Neural crest cell (in vitro differentiated cells): ENCODE measurements around the gene GNG8. TPM values are rescaled to one million over a fixed set of nuclear protein-coding genes. Genes with fewer than 3 reads are reported as not detected.
A peak's percentile ranks its signal among the peaks of the same experiment; 100 is the strongest.

Experiments
- DNase-seq: peaks from one replicate; pipeline ENCODE4 v3.0.0; 2021; ENCODE audit warnings: low read depth, mixed read lengths, low spot score
- H3K27ac Mint-ChIP-seq: one replicate; pipeline ENCODE4 v1.8.0; 2021; ENCODE audit warnings: mild to moderate bottlenecking, mixed read lengths; ENCODE audit not compliant: unreplicated experiment
- H3K27me3 Mint-ChIP-seq: 2 replicates; pipeline ENCODE4 v1.8.0; 2021; ENCODE audit warnings: low read depth, mild to moderate bottlenecking, mixed read lengths
- H3K36me3 Mint-ChIP-seq: 2 replicates; pipeline ENCODE4 v1.8.0; 2021; ENCODE audit warnings: low read depth, mild to moderate bottlenecking, mixed read lengths
- H3K4me1 Mint-ChIP-seq: 2 replicates; pipeline ENCODE4 v1.8.0; 2021; ENCODE audit warnings: mixed read lengths
- H3K4me3 Mint-ChIP-seq: one replicate; pipeline ENCODE4 v1.8.0; 2021; ENCODE audit warnings: mild to moderate bottlenecking, mixed read lengths
- H3K9me3 Mint-ChIP-seq: 2 replicates; pipeline ENCODE4 v1.8.0; 2021; ENCODE audit warnings: mixed read lengths
- CTCF ChIP-seq: fragments of 200-600 bp; sonication (generic); conservative IDR thresholded peaks from 2 replicates; pipeline ENCODE4 v1.5.0; 2021; ENCODE audit warnings: antibody characterized with exemption, mild to moderate bottlenecking
- total RNA-seq: library from RNA; stranded (reverse); gene quantifications from 2 replicates; pipeline ENCODE4 v1.2.1, GENCODE V29; 2021

GNG8 gene
- total RNA-seq, 1 donor from 2014 or later, result not detected

- H3K27me3 Mint-ChIP-seq, result no peaks in the 10 kb centered on the region
- TF ChIP-seq CTCF, result no peak
- H3K27ac Mint-ChIP-seq, result no peak overlapping the region
- DNase-seq, result no peak
- H3K36me3 Mint-ChIP-seq, result peaks cover 9% of the 10 kb centered on the region
- peaks cover 22% of the 10 kb centered on the region for H3K4me1 Mint-ChIP-seq
- H3K9me3 Mint-ChIP-seq, result no peaks in the 10 kb centered on the region
- H3K4me3 Mint-ChIP-seq, result peak overlapping the region; percentile 65
Measured at GRCh38 chr19:46606019-46606418, 30.0 kb downstream of the GNG8 start.

GRCh38 chr19:46605356-46605821, 30.6 kb downstream of the GNG8 start:
- no peak overlapping the region for H3K27ac Mint-ChIP-seq

GRCh38 chr19:46604781-46605355, 31.1 kb downstream of the GNG8 start:
- peaks cover 32% of the 10 kb centered on the region for H3K4me1 Mint-ChIP-seq
- no peak overlapping the region for H3K27ac Mint-ChIP-seq
- peaks cover 9% of the 10 kb centered on the region for H3K36me3 Mint-ChIP-seq
- no peaks in the 10 kb centered on the region for H3K9me3 Mint-ChIP-seq
- H3K4me3 Mint-ChIP-seq, result peak overlapping the region; percentile 80
- TF ChIP-seq CTCF, result no peak
- no peaks in the 10 kb centered on the region for H3K27me3 Mint-ChIP-seq
- no peak for DNase-seq

More at GRCh38 chr19:46605356-46605821, 30.6 kb downstream of the GNG8 start:
- TF ChIP-seq CTCF, result no peak
- no peaks in the 10 kb centered on the region for H3K9me3 Mint-ChIP-seq
- H3K4me1 Mint-ChIP-seq, result peaks cover 27% of the 10 kb centered on the region
- H3K4me3 Mint-ChIP-seq, result peak overlapping the region; percentile 65
- no peaks in the 10 kb centered on the region for H3K27me3 Mint-ChIP-seq
- DNase-seq, result no peak
- H3K36me3 Mint-ChIP-seq, result peaks cover 9% of the 10 kb centered on the region

- TF ChIP-seq CTCF, result no peak
- Mint-ChIP-seq H3K4me1 (peaks cover 33% of the 10 kb centered on the region), H3K4me3 (peak overlapping the region; percentile 100), H3K27me3 (no peaks in the 10 kb centered on the region), H3K9me3 (peaks cover 3% of the 10 kb centered on the region), H3K27ac (no peak overlapping the region), H3K36me3 (peaks cover 7% of the 10 kb centered on the region)
- DNase-seq, result no peak
Measured at GRCh38 chr19:46603752-46604231, 32.2 kb downstream of the GNG8 start.

GRCh38 chr19:46603195-46603637, 32.8 kb downstream of the GNG8 start:
- DNase-seq, result no peak
- no peak for TF ChIP-seq CTCF
- Mint-ChIP-seq H3K36me3 (peaks cover 6% of the 10 kb centered on the region), H3K27me3 (no peaks in the 10 kb centered on the region), H3K4me3 (peak overlapping the region; percentile 100), H3K9me3 (peaks cover 7% of the 10 kb centered on the region), H3K4me1 (peaks cover 33% of the 10 kb centered on the region), H3K27ac (no peak overlapping the region)
